A549 treated with DMSO at 1 μM for 4 hours (cell line): ENCODE measurements around the gene KHDC4. TPM values are rescaled to one million over a fixed set of nuclear protein-coding genes. Genes with fewer than 3 reads are reported as not detected.

ENCODE experiments used
- total RNA-seq: library from RNA; stranded (reverse); fragments of 200-300 nt; extraction: Qiagen RNA extraction; gene quantifications from 5 replicates; pipeline ENCODE4 v1.2.3, GENCODE V29; 2022; ENCODE audit warnings: low read depth

KHDC4 gene
- 16.0 to 33.2 TPM (median 30.6 TPM) in 5 replicates for total RNA-seq

GRCh38 chr1:155934097-155934935 is at the start of gene KHDC4:
TSS of gene KHDC4 (minus strand) at chr1:155934413. CDS start at chr1:155934373, 40 bp downstream.

GRCh38 chr1:155978325-155978972 is 44.2 kb upstream of the KHDC4 start, which contains the start of gene ARHGEF2:
TSS of gene ARHGEF2 (minus strand) at chr1:155978547. CDS start at chr1:155978427, 120 bp downstream.

DNA sequence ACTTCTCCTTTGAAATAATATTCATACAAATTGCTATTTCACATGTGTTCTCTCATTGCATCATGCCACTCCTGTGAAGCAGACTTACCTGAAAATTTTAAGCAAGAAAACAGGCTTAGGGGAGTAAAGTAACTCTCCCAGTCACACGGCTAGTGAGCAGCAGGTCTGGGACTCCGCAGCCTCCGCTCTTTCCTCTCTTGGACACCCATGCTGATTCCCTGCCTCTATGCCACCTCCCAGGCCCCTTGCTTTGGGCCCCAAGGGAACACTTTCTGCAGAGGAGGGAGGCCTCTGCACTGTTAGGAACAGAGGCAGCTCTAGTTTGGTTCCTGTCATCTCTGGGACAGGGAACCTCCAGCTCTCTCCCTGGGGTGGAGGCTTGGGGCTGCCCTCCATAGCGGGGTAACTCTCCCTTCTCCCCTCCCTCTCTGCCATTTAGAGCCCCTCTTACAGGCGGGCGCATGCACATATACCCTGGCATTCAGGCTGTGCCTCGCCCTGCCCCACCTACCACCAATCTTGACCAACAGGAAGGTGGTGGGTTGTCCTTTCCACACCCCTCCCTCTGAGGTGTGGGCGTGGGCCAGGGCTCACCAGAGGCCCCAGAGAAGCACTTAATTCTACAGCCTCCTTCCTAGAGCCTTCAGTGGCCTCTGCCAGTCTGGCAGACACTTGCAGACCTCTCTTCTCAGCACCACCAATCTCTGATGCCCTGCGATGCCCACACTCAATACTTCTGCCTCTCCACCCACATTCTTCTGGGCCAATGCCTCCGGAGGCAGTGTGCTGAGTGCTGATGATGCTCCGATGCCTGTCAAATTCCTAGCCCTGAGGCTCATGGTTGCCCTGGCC is 7.0 kb upstream of the KHDC4 start, which contains the start of gene RXFP4:
Gene RXFP4, plus strand, starts transcription at position 646 of the 852 bp plus-strand sequence. Its CDS starts 72 bp downstream, at position 718.

DNA sequence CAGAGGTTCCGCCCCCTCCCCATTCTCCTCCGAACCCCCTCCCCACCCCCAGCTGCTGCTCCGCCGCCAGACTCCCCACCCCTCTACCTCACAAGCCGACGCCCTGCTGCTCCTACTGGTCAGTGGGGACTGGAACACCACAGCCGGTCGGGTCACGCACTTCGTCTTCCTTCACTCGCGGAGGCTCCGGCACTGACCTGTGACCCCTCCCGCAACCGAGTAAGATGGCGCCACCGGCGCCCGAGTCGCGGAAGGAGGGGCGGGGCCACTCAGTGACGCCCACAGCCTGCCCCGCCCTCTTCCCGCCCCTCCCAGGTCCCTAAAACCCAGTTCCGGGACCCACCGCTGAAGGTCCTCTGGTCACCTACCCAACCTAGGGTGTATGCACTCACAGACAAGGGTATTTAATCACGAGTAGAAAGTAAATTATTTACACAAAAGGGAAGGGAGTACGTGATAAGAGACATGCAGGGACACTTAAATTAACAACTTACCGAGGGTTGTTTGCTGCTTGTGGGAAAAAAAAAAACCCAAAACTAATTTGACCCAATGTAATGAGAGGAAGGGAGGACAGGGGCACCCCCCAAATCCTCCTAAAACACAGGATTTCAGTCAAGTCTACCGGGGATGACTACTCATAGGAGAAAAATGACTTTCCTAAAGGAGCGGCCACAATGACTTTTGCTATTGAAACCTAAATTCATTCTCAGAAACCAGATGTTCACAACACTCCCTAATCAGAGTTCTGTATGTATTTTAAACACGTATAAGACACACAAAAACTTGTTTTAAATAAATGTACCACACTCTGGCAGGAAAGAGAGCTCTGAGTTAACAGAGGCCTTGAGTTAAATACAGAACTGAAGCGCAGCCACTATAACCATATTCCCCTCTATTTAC is 22.8 kb downstream of the KHDC4 start, which contains the start of gene RIT1:
Gene RIT1, minus strand, starts transcription at position 194 of the 900 bp plus-strand sequence. CDS start 588 bp downstream, outside the sequence.

Other genes with a start within 250 kb of the KHDC4 start
- gene YY1AP1, start 245.6 kb downstream of the KHDC4 start, total RNA-seq = 46.0 to 51.9 TPM (median 48.0 TPM) in 5 replicates
- gene DAP3, start 245.3 kb downstream of the KHDC4 start, total RNA-seq = 119 to 151 TPM (median 124 TPM) in 5 replicates
- gene GON4L, start 77.2 kb downstream of the KHDC4 start, total RNA-seq = 13.7 to 17.9 TPM (median 15.4 TPM) in 5 replicates
- 1.1 to 1.7 TPM (median 1.5 TPM) in 5 replicates for gene SYT11, start 74.8 kb downstream of the KHDC4 start, total RNA-seq
- 24.2 to 29.3 TPM (median 26.4 TPM) in 5 replicates for gene RIT1, start 23.1 kb downstream of the KHDC4 start, total RNA-seq
- not detected in 5 replicates for gene RXFP4, start 7.2 kb upstream of the KHDC4 start, total RNA-seq
- 38.8 to 47.2 TPM (median 41.7 TPM) in 5 replicates for gene ARHGEF2, start 44.1 kb upstream of the KHDC4 start, total RNA-seq
- 262 to 276 TPM (median 267 TPM) in 5 replicates for gene SSR2, start 86.5 kb upstream of the KHDC4 start, total RNA-seq
- gene UBQLN4, start 119.4 kb upstream of the KHDC4 start, total RNA-seq = 38.5 to 48.6 TPM (median 41.7 TPM) in 5 replicates
- gene LAMTOR2, start 120.4 kb upstream of the KHDC4 start, total RNA-seq = 146 to 158 TPM (median 152 TPM) in 5 replicates
- 0.14 TPM in 1 of 5 replicates, not detected in the others for gene RAB25, start 126.7 kb upstream of the KHDC4 start, total RNA-seq
- 1.4 to 3.0 TPM (median 2.5 TPM) in 5 replicates for gene MEX3A, start 148.1 kb upstream of the KHDC4 start, total RNA-seq
- 658 to 735 TPM (median 680 TPM) in 5 replicates for gene LMNA, start 180.3 kb upstream of the KHDC4 start, total RNA-seq
- 0.32 to 0.69 TPM (median 0.44 TPM) in 5 replicates for gene SEMA4A, start 219.2 kb upstream of the KHDC4 start, total RNA-seq